Right lobe of liver (tissue), 6 donors: ENCODE measurements around the gene ARTN. TPM values are rescaled to one million over a fixed set of nuclear protein-coding genes. Genes with fewer than 3 reads are reported as not detected.

Source experiments
- ATAC-seq, 4 donors: fragments of 200-7000 bp; cut with Tn5 transposase; one replicate each; pipeline ENCODE4 v1.9.1; 2020; ENCODE audit warnings: mild to moderate bottlenecking in 4 of 4, moderate library complexity in 4 of 4
- DNase-seq, 3 donors: peaks; one replicate each; pipeline ENCODE4 v3.0.0-alpha.2; 2020
- H3K27ac ChIP-seq, 3 donors: fragments of 200-600 bp; one replicate each; pipeline ENCODE4 v1.8.0; 2022
- H3K27me3 ChIP-seq, 2 donors: fragments of 200-600 bp; one replicate each; pipeline ENCODE4 v1.8.0; 2022
- H3K36me3 ChIP-seq, 4 donors: fragments of 200-600 bp; sonication (generic) in 1 of 4; one replicate each; pipeline versions ENCODE4 v1.5.1 to v1.8.0; 2017 to 2022; ENCODE audit warnings: control low read depth in 1 of 4
- H3K4me1 ChIP-seq, 4 donors: fragments of 200-600 bp; sonication (generic) in 1 of 4; one replicate each; pipeline versions ENCODE4 v1.5.1 to v1.8.0; 2017 to 2022; ENCODE audit warnings: control low read depth in 1 of 4
- H3K4me3 ChIP-seq, 3 donors: fragments of 200-600 bp; one replicate each; pipeline ENCODE4 v1.8.0; 2022
- H3K9me3 ChIP-seq, 4 donors: fragments of 200-600 bp; sonication (generic) in 1 of 4; one replicate each; pipeline versions ENCODE4 v1.5.1 to v1.8.0; 2017 to 2022; ENCODE audit warnings: control low read depth in 1 of 4
- CTCF ChIP-seq, 4 donors: fragments of 200-600 bp in 3 of 4; fragments of 450-650 bp in 1 of 4; IDR thresholded peaks; one replicate each; pipeline versions ENCODE4 v1.5.1 to v1.8.0; 2016 to 2022; ENCODE audit warnings: antibody characterized with exemption in 4 of 4, mild to moderate bottlenecking in 2 of 4
- POLR2A ChIP-seq: fragments of 450-650 bp; IDR thresholded peaks from one replicate; pipeline ENCODE4 v1.6.1; 2017; ENCODE audit warnings: antibody characterized with exemption, mild to moderate bottlenecking
- WGBS: methylation state at CpG from one replicate; pipeline ENCODE4 v1.1.6; 2018; ENCODE audit warnings: low coverage, low lambda C conversion rate; ENCODE audit not compliant: insufficient coverage; ENCODE audit errors: missing lambda C conversion rate; 5-methylcytosine and 5-hydroxymethylcytosine counted together
- intact Hi-C, 2 donors: fragments of 100-400 bp; cut with DNase I; formaldehyde crosslinking; loops; one replicate each; pipeline versions ENCODE4 v1.11.2 to v1.14.1; 2022
- long read RNA-seq: library from polyadenylated mRNA; unstranded; transcript quantifications from one replicate; pipeline ENCODE4 v2.0.0, GENCODE V29; 2019
- total RNA-seq, 6 experiments: library from RNA; depleted of rRNA in 2 of 6; stranded (reverse); fragments of >200 nt in 2 of 6; fragmentation: NEBNext Ultra II Directional in 3 of 6; extraction: Animal tissue kit (Norgen Biotek cat#: 25700) in 3 of 6; gene quantifications; one replicate each; pipeline versions ENCODE4 v1.1.0 to v1.2.4, GENCODE V29; 2016 to 2023
- donor health status: DM: no; HTN: yes; CAD: no.
- donor health status: DM: no; HTN: no; CAD: no.
- donor health status: DM: no; HTN: no; CAD: no.
- donor health status: DM: no; HTN: yes; CAD: no.
- donor health status: DM: no; HTN: yes; CAD: no.

The ARTN gene, protein sequence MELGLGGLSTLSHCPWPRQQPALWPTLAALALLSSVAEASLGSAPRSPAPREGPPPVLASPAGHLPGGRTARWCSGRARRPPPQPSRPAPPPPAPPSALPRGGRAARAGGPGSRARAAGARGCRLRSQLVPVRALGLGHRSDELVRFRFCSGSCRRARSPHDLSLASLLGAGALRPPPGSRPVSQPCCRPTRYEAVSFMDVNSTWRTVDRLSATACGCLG
- total RNA-seq, result under 1 TPM in 3 of 6 experiments, not detected in 3; 0.31 to 0.32 (median 0.31) TPM
- long read RNA-seq, result 0 reads

GRCh38 chr1:43933386-43934100, at the start of gene ARTN:
ARTN (plus strand) TSS chr1:43933801; CDS start chr1:43935657, 1,856 bp downstream.
- Histone ChIP-seq H3K4me1 (peaks cover 0 to 19% (median 3%) of the 10 kb centered on the region in 4 donors), H3K27me3 (no peaks in the 10 kb centered on the region), H3K36me3 (no peaks in the 10 kb centered on the region), H3K4me3 (peak within 1 kb of the TSS in 2 of 3 donors; percentile 27 to 29), H3K27ac (no peak within 1 kb of the TSS), H3K9me3 (no peaks in the 10 kb centered on the region)
- WGBS, result 4% methylated on average over 20 of the region's 42 CpGs
- ATAC-seq (peak; percentile 19 to 40 (median 36)), DNase-seq (peak in 1 of 3 donors; percentile 43)
- intact Hi-C loops, result loop anchor here (5.0 to 10.0 kb wide), 2 partner anchors 169 to 171 kb away; no protein-coding TSS in a partner anchor
- TF ChIP-seq POLR2A (no peak), CTCF (IDR thresholded peaks at IDR 0.05) (no peak)

- no peaks in the 10 kb centered on the region for H3K27me3 ChIP-seq
- no peak for DNase-seq
- no peaks in the 10 kb centered on the region for H3K36me3 ChIP-seq
- ATAC-seq, result no peak
- no peaks in the 10 kb centered on the region for H3K9me3 ChIP-seq
- no peak for TF ChIP-seq POLR2A
- no peak for TF ChIP-seq CTCF (IDR thresholded peaks at IDR 0.05)
- H3K27ac ChIP-seq, result no peak overlapping the region
- WGBS, result 95% methylated on average over 2 of the region's 12 CpGs
- intact Hi-C loops, result no loop called here
- H3K4me1 ChIP-seq, result no peaks in the 10 kb centered on the region
- no peak overlapping the region for H3K4me3 ChIP-seq
Measured at GRCh38 chr1:43885279-43885801, 48.3 kb upstream of the ARTN start.

DNA sequence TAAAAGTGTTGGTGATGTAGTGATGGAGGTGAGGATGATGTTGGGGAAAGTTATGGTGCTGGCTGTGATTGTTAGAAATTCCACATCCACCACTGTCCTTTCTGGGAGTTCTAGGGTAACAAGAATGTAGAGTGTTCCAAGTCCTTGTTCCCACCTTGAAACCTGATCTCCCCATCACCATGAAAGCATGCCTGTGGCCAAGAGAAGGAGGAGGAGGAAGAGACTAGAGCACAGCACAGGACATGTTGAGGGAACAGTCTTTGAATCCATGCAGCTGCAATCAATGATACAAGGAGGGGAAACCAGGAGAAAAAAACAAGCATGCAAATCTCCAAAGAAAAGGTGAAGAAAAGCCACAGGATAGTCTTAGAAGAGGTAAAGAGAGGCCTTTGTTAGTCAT, 45.9 kb upstream of the ARTN start:
- H3K27me3 ChIP-seq, result no peaks in the 10 kb centered on the region
- intact Hi-C loops, result no loop called here
- H3K36me3 ChIP-seq, result no peaks in the 10 kb centered on the region
- no peak for DNase-seq
- H3K4me1 ChIP-seq, result no peaks in the 10 kb centered on the region
- no peaks in the 10 kb centered on the region for H3K9me3 ChIP-seq
- H3K27ac ChIP-seq, result no peak overlapping the region
- no peak for TF ChIP-seq POLR2A
- no peak for TF ChIP-seq CTCF (IDR thresholded peaks at IDR 0.05)
- no peak overlapping the region for H3K4me3 ChIP-seq
- ATAC-seq, result no peak

- no peak overlapping the region for H3K27ac ChIP-seq
- H3K4me3 ChIP-seq, result no peak overlapping the region
- no peak for TF ChIP-seq CTCF (IDR thresholded peaks at IDR 0.05)
- no peak for TF ChIP-seq POLR2A
- H3K9me3 ChIP-seq, result no peaks in the 10 kb centered on the region
- DNase-seq (no peak), ATAC-seq (no peak)
- H3K27me3 ChIP-seq, result no peaks in the 10 kb centered on the region
- no peaks in the 10 kb centered on the region for H3K4me1 ChIP-seq
- intact Hi-C loops, result no loop called here
- H3K36me3 ChIP-seq, result no peaks in the 10 kb centered on the region
- WGBS, result 100% methylated on average over 4 of the region's 5 CpGs
Measured at GRCh38 chr1:43890815-43891214, 42.8 kb upstream of the ARTN start.
